ENCODE data around the gene RNF43. TPM values are rescaled to one million over a fixed set of nuclear protein-coding genes. Genes with fewer than 3 reads are reported as not detected.

RNF43 gene
- total and polyA plus RNA-seq, 2 experiments from 2014 or later = under 0.01 to 0.23 TPM

GRCh38 chr17:58427807-58428206 lies 10.5 kb upstream of the RNF43 start:
- no peak for DNase-seq
- Histone ChIP-seq H3K9ac (no peak overlapping the region), H3K79me2 (ENCODE audit: insufficient read depth) (no peaks in the 10 kb centered on the region), H3K9me2 (ENCODE audit: insufficient read depth) (no peaks in the 10 kb centered on the region), H3K4me2 (ENCODE audit: unreplicated experiment) (no peak overlapping the region), H3K27me3 (replicated peaks; ENCODE audit: insufficient read depth) (no peaks in the 10 kb centered on the region), H4K20me1 (ENCODE audit: insufficient read depth) (no peaks in the 10 kb centered on the region), H3K27ac (no peak overlapping the region), H2AFZ (no peak overlapping the region), H3F3A (ENCODE audit: insufficient read depth) (no peaks in the 10 kb centered on the region), H3K9me3 (ENCODE audit: low read depth) (no peaks in the 10 kb centered on the region), H3K4me1 (ENCODE audit: insufficient read depth) (no peaks in the 10 kb centered on the region), H3K36me3 (ENCODE audit: low read depth) (no peaks in the 10 kb centered on the region), H3K4me3 (no peak overlapping the region)
- TF ChIP-seq EZH2phosphoT487 (IDR thresholded peaks at IDR 0.05; ENCODE audit: insufficient read depth, low read depth) (no peak), EZH2 (IDR thresholded peaks at IDR 0.05; ENCODE audit: insufficient read depth, poor library complexity, severe bottlenecking) (no peak)
- 41 to 45% methylated on average over 3 of the region's 3 CpGs for WGBS, 2 experiments (ENCODE audit: low coverage in 1 of 2, low lambda C conversion rate in 2 of 2, missing lambda C conversion rate in 2 of 2)
- in situ Hi-C loops (cut with MboI) = no loop called here

DNA sequence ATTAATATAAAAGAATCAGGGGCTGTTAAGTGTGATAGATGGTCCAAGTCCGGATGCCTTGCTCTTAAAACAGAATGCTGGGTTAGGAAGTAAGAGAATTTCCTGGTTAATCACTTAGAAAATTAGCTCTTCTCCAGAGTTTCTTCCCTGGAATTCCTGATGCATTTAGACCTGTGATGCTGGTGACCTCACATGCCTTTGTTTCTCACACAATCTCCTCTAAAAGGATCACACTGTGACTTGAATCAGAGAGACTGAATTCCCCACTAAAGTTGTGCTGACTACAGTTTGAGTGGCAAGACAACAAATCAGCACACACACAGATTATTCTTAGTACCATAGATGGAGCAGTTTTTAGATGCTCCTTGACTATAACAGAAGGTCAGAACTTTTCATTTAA lies 4.4 kb upstream of the RNF43 start:
- no peak overlapping the region for H2AFZ ChIP-seq
- DNase-seq = no peak
- no peaks in the 10 kb centered on the region for H3K9me2 ChIP-seq (ENCODE audit: insufficient read depth)
- TF ChIP-seq EZH2phosphoT487 (IDR thresholded peaks at IDR 0.05; ENCODE audit: insufficient read depth, low read depth) (no peak), EZH2 (IDR thresholded peaks at IDR 0.05; ENCODE audit: insufficient read depth, poor library complexity, severe bottlenecking) (no peak)
- H3K79me2 ChIP-seq (ENCODE audit: insufficient read depth) = no peaks in the 10 kb centered on the region
- in situ Hi-C loops (cut with MboI) = no loop called here
- H3K4me1 ChIP-seq (ENCODE audit: insufficient read depth) = peaks cover 4% of the 10 kb centered on the region; the same call in 1 of the 2 replicates
- WGBS, 2 experiments (ENCODE audit: low coverage in 1 of 2, low lambda C conversion rate in 2 of 2, missing lambda C conversion rate in 2 of 2) = 0 to 3% methylated on average over 1 of the region's 1 CpG
- no peak overlapping the region for H3K4me2 ChIP-seq (ENCODE audit: unreplicated experiment)
- no peak overlapping the region for H3K9ac ChIP-seq
- H3K27me3 ChIP-seq (replicated peaks; ENCODE audit: insufficient read depth) = peaks cover 28% of the 10 kb centered on the region
- H4K20me1 ChIP-seq (ENCODE audit: insufficient read depth) = no peaks in the 10 kb centered on the region
- no peaks in the 10 kb centered on the region for H3K36me3 ChIP-seq (ENCODE audit: low read depth)
- H3K9me3 ChIP-seq (ENCODE audit: low read depth) = no peaks in the 10 kb centered on the region
- H3F3A ChIP-seq (ENCODE audit: insufficient read depth) = no peaks in the 10 kb centered on the region
- no peak overlapping the region for H3K27ac ChIP-seq
- H3K4me3 ChIP-seq = no peak overlapping the region

DNA sequence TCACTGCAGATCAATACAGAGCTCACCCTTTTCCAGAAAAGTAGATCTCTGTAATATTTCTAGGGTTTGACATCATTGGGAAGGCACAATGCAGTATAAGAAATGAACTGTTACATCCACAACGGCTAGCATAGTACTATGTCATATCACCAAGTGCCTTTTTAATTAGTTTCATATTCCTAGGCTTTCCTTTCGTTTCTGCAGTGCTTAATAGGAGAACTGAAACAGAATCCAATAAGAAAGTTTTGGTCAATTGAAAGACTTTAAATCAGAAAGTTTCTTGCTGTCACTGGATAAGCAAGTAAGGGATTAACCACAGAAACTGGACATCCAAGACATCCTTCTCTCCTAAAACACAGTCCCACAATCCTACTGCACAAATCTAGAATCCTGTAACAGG lies 3.5 kb upstream of the RNF43 start:
- in situ Hi-C loops (cut with MboI) = no loop called here
- no peaks in the 10 kb centered on the region for H3K36me3 ChIP-seq (ENCODE audit: low read depth)
- no peak overlapping the region for H2AFZ ChIP-seq
- DNase-seq = no peak
- H4K20me1 ChIP-seq (ENCODE audit: insufficient read depth) = no peaks in the 10 kb centered on the region
- no peak overlapping the region for H3K9ac ChIP-seq
- H3K4me1 ChIP-seq (ENCODE audit: insufficient read depth) = peaks cover 4% of the 10 kb centered on the region; the same call in 1 of the 2 replicates
- H3K27me3 ChIP-seq (replicated peaks; ENCODE audit: insufficient read depth) = peaks cover 28% of the 10 kb centered on the region
- H3K79me2 ChIP-seq (ENCODE audit: insufficient read depth) = no peaks in the 10 kb centered on the region
- H3K9me3 ChIP-seq (ENCODE audit: low read depth) = no peaks in the 10 kb centered on the region
- no peak overlapping the region for H3K27ac ChIP-seq
- 1 to 2% methylated on average over 2 of the region's 2 CpGs for WGBS, 2 experiments (ENCODE audit: low coverage in 1 of 2, low lambda C conversion rate in 2 of 2, missing lambda C conversion rate in 2 of 2)
- no peak overlapping the region for H3K4me3 ChIP-seq
- no peaks in the 10 kb centered on the region for H3K9me2 ChIP-seq (ENCODE audit: insufficient read depth)
- no peaks in the 10 kb centered on the region for H3F3A ChIP-seq (ENCODE audit: insufficient read depth)
- H3K4me2 ChIP-seq (ENCODE audit: unreplicated experiment) = no peak overlapping the region
- TF ChIP-seq EZH2 (IDR thresholded peaks at IDR 0.05; ENCODE audit: insufficient read depth, poor library complexity, severe bottlenecking) = no peak
- TF ChIP-seq EZH2phosphoT487 (IDR thresholded peaks at IDR 0.05; ENCODE audit: insufficient read depth, low read depth) = no peak

DNA sequence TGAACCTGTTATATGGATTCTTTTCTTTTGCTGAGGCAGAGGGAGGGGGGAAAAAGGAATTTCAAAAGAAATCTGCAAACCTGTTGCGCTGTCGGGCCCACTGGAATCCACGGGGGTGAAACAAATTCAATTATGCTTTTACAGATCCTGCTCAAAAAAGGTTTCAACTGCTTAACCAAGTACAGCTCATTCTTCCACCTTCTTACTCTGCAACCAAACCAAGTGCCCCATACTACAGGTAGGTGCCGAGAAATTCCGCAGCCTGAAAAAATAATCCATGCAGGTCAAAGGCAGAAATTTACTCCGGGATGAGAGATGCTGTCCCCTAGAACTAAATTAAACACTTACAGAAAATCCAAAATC lies 416 bp downstream of the RNF43 start:
- Histone ChIP-seq H3F3A (ENCODE audit: insufficient read depth) (no peaks in the 10 kb centered on the region), H3K27me3 (replicated peaks; ENCODE audit: insufficient read depth) (peaks cover 24% of the 10 kb centered on the region), H3K4me3 (peak overlapping the region; percentile 60), H2AFZ (peak overlapping the region; percentile 70), H3K4me1 (ENCODE audit: insufficient read depth) (peaks cover 4% of the 10 kb centered on the region; the same call in 1 of the 2 replicates), H3K9ac (peak overlapping the region; percentile 11; the same call in 1 of the 2 replicates), H3K4me2 (ENCODE audit: unreplicated experiment) (peak overlapping the region; percentile 81), H3K9me3 (ENCODE audit: low read depth) (no peaks in the 10 kb centered on the region), H3K36me3 (ENCODE audit: low read depth) (no peaks in the 10 kb centered on the region), H3K27ac (no peak overlapping the region), H3K9me2 (ENCODE audit: insufficient read depth) (no peaks in the 10 kb centered on the region), H4K20me1 (ENCODE audit: insufficient read depth) (no peaks in the 10 kb centered on the region), H3K79me2 (ENCODE audit: insufficient read depth) (no peaks in the 10 kb centered on the region)
- 45 to 48% methylated on average over 6 of the region's 6 CpGs for WGBS, 2 experiments (ENCODE audit: low coverage in 1 of 2, low lambda C conversion rate in 2 of 2, missing lambda C conversion rate in 2 of 2)
- TF ChIP-seq EZH2phosphoT487 (IDR thresholded peaks at IDR 0.05; ENCODE audit: insufficient read depth, low read depth) (no peak), EZH2 (IDR thresholded peaks at IDR 0.05; ENCODE audit: insufficient read depth, poor library complexity, severe bottlenecking) (no peak)
- DNase-seq = no peak
- in situ Hi-C loops (cut with MboI) = no loop called here

DNA sequence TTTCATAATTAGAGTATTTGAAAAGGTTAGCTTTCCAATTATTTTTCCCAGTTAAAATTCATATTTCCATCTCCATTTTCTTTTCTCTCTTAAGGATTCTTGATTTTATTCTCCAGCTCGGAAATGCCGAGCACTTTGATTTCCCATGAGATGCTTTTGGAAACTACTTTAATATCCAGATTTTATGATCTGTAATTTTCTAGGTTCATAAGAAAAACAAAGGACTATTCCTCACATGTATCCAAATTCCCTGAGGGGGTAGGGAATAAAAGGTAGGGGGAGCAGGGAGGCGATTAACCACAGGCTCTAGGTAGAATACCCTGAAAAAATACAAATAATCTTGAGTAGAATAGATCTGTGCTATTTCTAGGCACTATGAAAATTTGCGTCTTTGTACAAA lies 938 bp downstream of the RNF43 start:
- TF ChIP-seq EZH2 (IDR thresholded peaks at IDR 0.05; ENCODE audit: insufficient read depth, poor library complexity, severe bottlenecking) (no peak), EZH2phosphoT487 (IDR thresholded peaks at IDR 0.05; ENCODE audit: insufficient read depth, low read depth) (no peak)
- Histone ChIP-seq H2AFZ (no peak overlapping the region), H3K36me3 (ENCODE audit: low read depth) (no peaks in the 10 kb centered on the region), H3K4me1 (ENCODE audit: insufficient read depth) (peaks cover 4% of the 10 kb centered on the region; the same call in 1 of the 2 replicates), H3K4me2 (ENCODE audit: unreplicated experiment) (no peak overlapping the region), H3K79me2 (ENCODE audit: insufficient read depth) (no peaks in the 10 kb centered on the region), H3K9me3 (ENCODE audit: low read depth) (no peaks in the 10 kb centered on the region), H3K27me3 (replicated peaks; ENCODE audit: insufficient read depth) (peaks cover 19% of the 10 kb centered on the region), H3K9ac (no peak overlapping the region), H3K27ac (no peak overlapping the region), H3F3A (ENCODE audit: insufficient read depth) (no peaks in the 10 kb centered on the region), H3K9me2 (ENCODE audit: insufficient read depth) (no peaks in the 10 kb centered on the region), H4K20me1 (ENCODE audit: insufficient read depth) (no peaks in the 10 kb centered on the region), H3K4me3 (no peak overlapping the region)
- WGBS, 2 experiments (ENCODE audit: low coverage in 1 of 2, low lambda C conversion rate in 2 of 2, missing lambda C conversion rate in 2 of 2) = 95 to 96% methylated on average over 4 of the region's 4 CpGs
- no peak for DNase-seq
- in situ Hi-C loops (cut with MboI) = no loop called here

All from GM23248 (cell line).